ENCODE results near the gene CPNE4. TPM values are rescaled to one million over a fixed set of nuclear protein-coding genes. Genes with fewer than 3 reads are reported as not detected.

CPNE4 gene
- total RNA-seq, 4 donors from 2014 or later = not detected

DNA sequence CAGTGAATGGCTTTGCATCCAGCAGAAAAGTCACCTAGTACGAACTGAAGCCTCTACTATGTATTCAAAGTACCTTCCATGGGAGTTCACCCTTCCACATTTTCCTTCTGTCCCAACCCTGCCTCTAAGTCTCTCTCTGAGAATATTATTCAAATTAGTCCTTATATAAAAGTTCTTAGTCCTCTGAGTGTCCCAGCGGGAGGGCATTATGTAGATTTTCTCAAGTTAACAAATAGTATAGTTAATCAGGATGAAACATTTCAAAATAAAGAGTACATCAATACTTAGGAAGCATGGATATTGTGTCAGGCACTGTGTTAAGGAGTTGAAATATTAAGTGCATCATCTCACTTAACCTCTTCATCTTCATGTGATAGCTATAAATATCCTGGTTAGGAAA, 223.3 kb downstream of the CPNE4 start:
- TF ChIP-seq POLR2A (IDR thresholded peaks at IDR 0.05) = no peak
- TF ChIP-seq, protein P1, sequence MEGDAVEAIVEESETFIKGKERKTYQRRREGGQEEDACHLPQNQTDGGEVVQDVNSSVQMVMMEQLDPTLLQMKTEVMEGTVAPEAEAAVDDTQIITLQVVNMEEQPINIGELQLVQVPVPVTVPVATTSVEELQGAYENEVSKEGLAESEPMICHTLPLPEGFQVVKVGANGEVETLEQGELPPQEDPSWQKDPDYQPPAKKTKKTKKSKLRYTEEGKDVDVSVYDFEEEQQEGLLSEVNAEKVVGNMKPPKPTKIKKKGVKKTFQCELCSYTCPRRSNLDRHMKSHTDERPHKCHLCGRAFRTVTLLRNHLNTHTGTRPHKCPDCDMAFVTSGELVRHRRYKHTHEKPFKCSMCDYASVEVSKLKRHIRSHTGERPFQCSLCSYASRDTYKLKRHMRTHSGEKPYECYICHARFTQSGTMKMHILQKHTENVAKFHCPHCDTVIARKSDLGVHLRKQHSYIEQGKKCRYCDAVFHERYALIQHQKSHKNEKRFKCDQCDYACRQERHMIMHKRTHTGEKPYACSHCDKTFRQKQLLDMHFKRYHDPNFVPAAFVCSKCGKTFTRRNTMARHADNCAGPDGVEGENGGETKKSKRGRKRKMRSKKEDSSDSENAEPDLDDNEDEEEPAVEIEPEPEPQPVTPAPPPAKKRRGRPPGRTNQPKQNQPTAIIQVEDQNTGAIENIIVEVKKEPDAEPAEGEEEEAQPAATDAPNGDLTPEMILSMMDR (IDR thresholded peaks at IDR 0.05 in 4 of 5, conservative IDR thresholded peaks at IDR 0.05 in 1 of 5) = no peak
- Histone ChIP-seq H3K27me3 (no peaks in the 10 kb centered on the region), H3K27ac (no peak overlapping the region), H3K9me3 (no peaks in the 10 kb centered on the region), H3K4me3 (no peak overlapping the region), H3K4me1 (no peaks in the 10 kb centered on the region), H3K36me3 (no peaks in the 10 kb centered on the region)
- ATAC-seq (no peak), DNase-seq (no peak)
- in situ Hi-C loops (cut with MboI; ENCODE audit: low sequenced_read_pairs in 4 of 4) (no loop called here), intact Hi-C loops (cut with DNase I; ENCODE audit: low total_unique reads) (no loop called here)

DNA sequence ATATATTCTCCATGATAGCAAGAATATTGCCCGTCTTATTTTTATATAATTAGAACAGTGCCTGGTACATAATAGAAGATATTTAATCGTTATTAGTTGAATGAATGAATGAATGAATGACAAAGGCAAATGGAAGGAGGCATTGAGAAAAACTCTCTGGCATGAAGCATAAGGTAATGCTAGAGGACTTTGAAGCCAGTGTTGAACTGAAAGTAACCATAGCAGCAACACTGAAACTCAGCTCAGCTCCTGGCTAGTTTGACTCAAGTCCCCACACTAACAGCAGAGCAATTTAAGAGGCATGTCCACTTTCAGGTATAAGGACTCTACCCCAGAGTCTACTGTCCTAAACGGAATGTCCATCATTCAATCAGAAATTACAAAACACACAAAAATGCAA, 227.0 kb downstream of the CPNE4 start:
- TF ChIP-seq POLR2A (IDR thresholded peaks at IDR 0.05) = no peak
- TF ChIP-seq, protein P1 (IDR thresholded peaks at IDR 0.05 in 4 of 5, conservative IDR thresholded peaks at IDR 0.05 in 1 of 5) = no peak
- DNase-seq = no peak
- in situ Hi-C loops (cut with MboI; ENCODE audit: low sequenced_read_pairs in 4 of 4) (no loop called here), intact Hi-C loops (cut with DNase I; ENCODE audit: low total_unique reads) (no loop called here)
- no peak overlapping the region for H3K27ac ChIP-seq
- no peaks in the 10 kb centered on the region for H3K27me3 ChIP-seq
- H3K4me1 ChIP-seq = no peaks in the 10 kb centered on the region
- no peaks in the 10 kb centered on the region for H3K9me3 ChIP-seq
- no peak overlapping the region for H3K4me3 ChIP-seq
- H3K36me3 ChIP-seq = no peaks in the 10 kb centered on the region
- no peak for ATAC-seq

DNA sequence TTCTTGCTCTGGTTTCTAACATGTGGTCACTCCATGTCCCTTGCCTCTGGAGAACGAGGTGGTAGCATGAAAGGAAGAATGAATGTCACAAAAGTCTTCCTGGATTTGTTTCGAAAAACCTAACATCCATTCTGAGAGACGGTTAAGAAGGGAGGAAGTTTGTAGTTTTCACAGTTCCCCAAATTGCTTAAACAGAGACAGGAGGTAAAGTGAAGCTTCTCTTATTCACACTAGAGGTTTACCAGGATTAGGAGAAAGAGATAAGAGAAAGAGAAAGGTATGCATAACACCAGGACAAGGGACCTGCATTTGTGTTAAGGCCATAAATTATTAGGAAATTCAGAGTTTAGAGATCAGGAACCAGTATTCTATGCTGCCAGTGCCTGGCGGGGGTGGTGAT, 228.1 kb downstream of the CPNE4 start:
- TF ChIP-seq, protein P1 (IDR thresholded peaks at IDR 0.05 in 4 of 5, conservative IDR thresholded peaks at IDR 0.05 in 1 of 5) = no peak
- no peak for TF ChIP-seq POLR2A (IDR thresholded peaks at IDR 0.05)
- Histone ChIP-seq H3K36me3 (no peaks in the 10 kb centered on the region), H3K9me3 (no peaks in the 10 kb centered on the region), H3K4me3 (no peak overlapping the region), H3K27me3 (no peaks in the 10 kb centered on the region), H3K27ac (no peak overlapping the region), H3K4me1 (no peaks in the 10 kb centered on the region)
- no peak for ATAC-seq
- intact Hi-C loops (cut with DNase I; ENCODE audit: low total_unique reads) (no loop called here), in situ Hi-C loops (cut with MboI; ENCODE audit: low sequenced_read_pairs in 4 of 4) (no loop called here)
- no peak for DNase-seq

DNA sequence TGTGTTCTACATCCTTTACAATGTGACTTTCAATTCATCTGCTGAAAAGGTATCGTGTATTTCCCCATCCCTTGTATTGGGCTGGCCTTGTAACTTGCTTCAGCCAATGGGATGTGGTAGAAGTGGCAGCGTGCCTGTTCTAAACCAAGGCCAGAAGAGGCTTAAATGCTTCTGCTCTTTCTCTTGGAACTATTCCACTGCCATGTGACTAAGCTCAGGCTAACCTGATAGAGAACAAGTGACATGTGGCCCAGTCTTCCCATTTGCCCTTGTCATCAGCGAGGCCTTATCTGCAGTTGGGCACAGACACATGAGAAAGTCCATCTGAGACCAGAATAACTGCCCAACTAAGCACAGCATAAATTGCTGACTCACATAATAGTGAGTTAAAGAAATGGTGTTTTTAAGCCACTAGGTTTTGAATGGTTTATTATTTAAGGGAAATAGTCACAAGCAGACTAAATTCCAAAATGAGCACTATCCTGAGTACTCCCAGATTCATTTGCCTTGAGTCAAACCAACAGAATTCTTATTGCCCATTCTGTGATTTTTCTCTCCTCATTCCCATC, 230.2 kb downstream of the CPNE4 start:
- ATAC-seq = no peak
- H3K27ac ChIP-seq = no peak overlapping the region

More for the DNA sequence above, 230.2 kb downstream of the CPNE4 start:
- TF ChIP-seq, protein P1 (IDR thresholded peaks at IDR 0.05 in 4 of 5, conservative IDR thresholded peaks at IDR 0.05 in 1 of 5) = no peak
- no peak for TF ChIP-seq POLR2A (IDR thresholded peaks at IDR 0.05)
- Histone ChIP-seq H3K9me3 (no peaks in the 10 kb centered on the region), H3K4me1 (no peaks in the 10 kb centered on the region), H3K4me3 (no peak overlapping the region), H3K36me3 (no peaks in the 10 kb centered on the region), H3K27me3 (no peaks in the 10 kb centered on the region)
- no peak for DNase-seq
- in situ Hi-C loops (cut with MboI; ENCODE audit: low sequenced_read_pairs in 4 of 4) (no loop called here), intact Hi-C loops (cut with DNase I; ENCODE audit: low total_unique reads) (no loop called here)
